Smooth muscle cell of trachea (primary cell): ENCODE results near the gene ADAM30. TPM values are rescaled to one million over a fixed set of nuclear protein-coding genes. Genes with fewer than 3 reads are reported as not detected.

ENCODE experiments used
- total RNA-seq: library from RNA; depleted of rRNA; stranded (reverse); fragments of >200 nt; gene quantifications from 2 replicates; pipeline ENCODE4 v1.2.1, GENCODE V29; 2014

The ADAM30 gene
- total RNA-seq = not detected in 2 replicates

DNA sequence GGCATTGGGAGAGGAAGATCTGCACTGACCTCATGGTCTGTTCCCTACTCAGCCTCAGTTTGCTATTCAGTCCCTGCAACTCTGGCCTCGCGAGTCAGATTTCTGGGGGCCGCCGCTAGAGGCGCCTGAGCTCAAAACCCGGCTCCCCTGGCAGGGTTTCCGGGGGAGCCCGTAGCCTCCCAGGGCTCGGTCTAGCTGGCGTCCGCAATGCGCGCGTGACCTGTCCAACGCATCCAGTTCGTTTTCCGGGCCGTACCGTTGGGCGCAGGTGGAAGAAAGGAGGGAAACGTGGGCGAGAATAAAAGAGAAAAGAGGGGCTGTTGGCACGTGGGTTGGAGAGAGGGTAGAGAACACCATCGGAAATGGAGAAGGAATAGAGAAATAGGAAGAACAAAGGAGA lies at the start of gene ADAM30:
Gene ADAM30, minus strand, starts transcription at position 213 of the 400 bp plus-strand sequence. Its CDS starts 179 bp downstream, at position 34.

Other genes with a start within 250 kb of the ADAM30 start
- gene ZNF697, start 248.2 kb downstream of the ADAM30 start, total RNA-seq = 7.9 and 12.1 TPM in 2 replicates
- gene PHGDH, start 184.6 kb downstream of the ADAM30 start, total RNA-seq = 110 and 146 TPM in 2 replicates
- not detected in 2 replicates for gene HMGCS2, start 127.6 kb downstream of the ADAM30 start, total RNA-seq
- not detected in 2 replicates for gene REG4, start 85.1 kb downstream of the ADAM30 start, total RNA-seq
- 184 and 197 TPM in 2 replicates for gene NOTCH2, start 173.1 kb upstream of the ADAM30 start, total RNA-seq